H9 (cell line): Measurements from ENCODE around the gene EVPL. TPM values are rescaled to one million over a fixed set of nuclear protein-coding genes. Genes with fewer than 3 reads are reported as not detected.

Experiments
- DNase-seq: peaks from one replicate; pipeline ENCODE4 v3.0.0-alpha.2; 2017
- H2AFZ ChIP-seq: one replicate; pipeline ENCODE4 v1.6.1; 2013; ENCODE audit warnings: mild to moderate bottlenecking, low read length, control low read depth, moderate library complexity
- H2AK5ac ChIP-seq: 2 replicates; pipeline ENCODE4 v1.6.1; 2013; ENCODE audit warnings: low read length, control low read depth, mixed read lengths; ENCODE audit not compliant: insufficient read length
- H2BK120ac ChIP-seq: one replicate; pipeline ENCODE4 v1.6.1; 2013; ENCODE audit warnings: low read depth, mild to moderate bottlenecking, low read length, control low read depth, inconsistent platforms; ENCODE audit not compliant: poor library complexity, severe bottlenecking
- H2BK12ac ChIP-seq: 2 replicates; pipeline ENCODE4 v1.6.1; 2013; ENCODE audit warnings: low read length, control low read depth, mixed read lengths, low read depth; ENCODE audit not compliant: insufficient read length
- H2BK15ac ChIP-seq: 2 replicates; pipeline ENCODE4 v1.6.1; 2013; ENCODE audit warnings: low read depth, low read length, control low read depth
- H2BK20ac ChIP-seq: one replicate; pipeline ENCODE4 v1.6.1; 2013; ENCODE audit warnings: low read depth, mild to moderate bottlenecking, low read length, control low read depth, inconsistent platforms; ENCODE audit not compliant: poor library complexity, severe bottlenecking
- H2BK5ac ChIP-seq: 2 replicates; pipeline ENCODE4 v1.6.1; 2013; ENCODE audit warnings: low read length, control low read depth, mixed read lengths; ENCODE audit not compliant: insufficient read length
- H3K14ac ChIP-seq: 2 replicates; pipeline ENCODE4 v1.6.1; 2013; ENCODE audit warnings: low read length, control low read depth; ENCODE audit not compliant: insufficient read depth
- H3K18ac ChIP-seq: 2 replicates; pipeline ENCODE4 v1.6.1; 2013; ENCODE audit warnings: low read depth, mild to moderate bottlenecking, mixed read lengths, low read length, control low read depth; ENCODE audit not compliant: insufficient read length
- H3K23ac ChIP-seq: 2 replicates; pipeline ENCODE4 v1.6.1; 2013; ENCODE audit warnings: low read length, control low read depth, mixed read lengths, low read depth; ENCODE audit not compliant: insufficient read length
- H3K23me2 ChIP-seq: 2 replicates; pipeline ENCODE4 v1.6.1; 2013; ENCODE audit warnings: low read depth, mild to moderate bottlenecking, mixed read lengths, low read length, control low read depth; ENCODE audit not compliant: insufficient read length, poor library complexity, severe bottlenecking
- H3K27ac ChIP-seq: 2 replicates; pipeline ENCODE4 v1.5.1; 2013; ENCODE audit warnings: low read length, control low read depth, mixed read lengths, low read depth; ENCODE audit not compliant: insufficient read length
- H3K27me3 ChIP-seq: 2 replicates; pipeline ENCODE4 v1.6.1; 2013; ENCODE audit warnings: low read length, control low read depth, inconsistent platforms; ENCODE audit not compliant: insufficient read depth
- H3K4ac ChIP-seq: 2 replicates; pipeline ENCODE4 v1.6.1; 2013; ENCODE audit warnings: low read depth, mild to moderate bottlenecking, control low read depth, inconsistent platforms, low read length, moderate library complexity
- H3K4me1 ChIP-seq: 2 replicates; pipeline ENCODE4 v1.6.1; 2013; ENCODE audit warnings: low read length, control low read depth, inconsistent platforms; ENCODE audit not compliant: insufficient read depth
- H3K4me2 ChIP-seq: 2 replicates; pipeline ENCODE4 v1.6.1; 2013; ENCODE audit warnings: low read length, control low read depth, mixed read lengths; ENCODE audit not compliant: insufficient read length, insufficient read depth
- H3K56ac ChIP-seq: 2 replicates; pipeline ENCODE4 v1.6.1; 2013; ENCODE audit warnings: low read depth, mild to moderate bottlenecking, mixed read lengths, low read length, control low read depth; ENCODE audit not compliant: insufficient read length
- H3K79me1 ChIP-seq: 2 replicates; pipeline ENCODE4 v1.6.1; 2013; ENCODE audit warnings: low read depth, mild to moderate bottlenecking, moderate library complexity, low read length, control low read depth, inconsistent platforms; ENCODE audit not compliant: insufficient read depth, poor library complexity, severe bottlenecking
- H3K79me2 ChIP-seq: 2 replicates; pipeline ENCODE4 v1.6.1; 2013; ENCODE audit warnings: low read length, control low read depth, inconsistent platforms; ENCODE audit not compliant: insufficient read depth
- H3K9ac ChIP-seq: 2 replicates; pipeline ENCODE4 v1.6.1; 2013; ENCODE audit warnings: low read length, control low read depth, mixed read lengths; ENCODE audit not compliant: insufficient read length; ENCODE audit errors: extremely low read depth
- H3K9me3 ChIP-seq: one replicate; pipeline ENCODE4 v1.6.1; 2013; ENCODE audit warnings: low read depth, low read length, inconsistent platforms; ENCODE audit not compliant: control insufficient read depth
- H3T11ph ChIP-seq: one replicate; pipeline ENCODE4 v1.6.1; 2013; ENCODE audit warnings: mild to moderate bottlenecking, low read length, control low read depth, inconsistent platforms
- H4K20me1 ChIP-seq: one replicate; pipeline ENCODE4 v1.6.1; 2013; ENCODE audit not compliant: control insufficient read depth, insufficient read length, insufficient read depth
- H4K5ac ChIP-seq: 2 replicates; pipeline ENCODE4 v1.6.1; 2013; ENCODE audit warnings: low read depth, mild to moderate bottlenecking, mixed read lengths, low read length, control low read depth; ENCODE audit not compliant: insufficient read length
- H4K8ac ChIP-seq: replicated peaks from 2 replicates; pipeline ENCODE4 v1.6.1; 2013; ENCODE audit warnings: low read length, control low read depth, mixed read lengths, low read depth; ENCODE audit not compliant: insufficient read length
- H4K91ac ChIP-seq: 2 replicates; pipeline ENCODE4 v1.6.1; 2013; ENCODE audit warnings: low read depth, mild to moderate bottlenecking, moderate library complexity, mixed read lengths, low read length, control low read depth; ENCODE audit not compliant: insufficient read length
- H3K27ac Mint-ChIP-seq, 3 experiments: 2 replicates in 2 of 3; 3 replicates in 1 of 3; pipeline ENCODE4 v1.8.0; 2020 to 2021; ENCODE audit warnings: mixed read lengths in 3 of 3, mild to moderate bottlenecking in 1 of 3, moderate library complexity in 1 of 3
- H3K27me3 Mint-ChIP-seq: 2 replicates; pipeline ENCODE4 v1.8.0; 2021; ENCODE audit warnings: low read depth, mild to moderate bottlenecking, moderate library complexity, mixed read lengths
- H3K36me3 Mint-ChIP-seq, 3 experiments: 2 replicates in 2 of 3; 3 replicates in 1 of 3; pipeline ENCODE4 v1.8.0; 2020 to 2021; ENCODE audit warnings: low read depth in 3 of 3, mixed read lengths in 3 of 3; ENCODE audit not compliant: insufficient read depth in 1 of 3
- H3K4me1 Mint-ChIP-seq, 2 experiments: 2 replicates each; pipeline ENCODE4 v1.8.0; 2020; ENCODE audit warnings: mixed read lengths in 2 of 2
- H3K4me3 Mint-ChIP-seq, 2 experiments: 2 replicates in 1 of 2; 3 replicates in 1 of 2; pipeline ENCODE4 v1.8.0; 2020 to 2021; ENCODE audit warnings: mild to moderate bottlenecking in 2 of 2, mixed read lengths in 2 of 2, moderate library complexity in 1 of 2
- H3K9me3 Mint-ChIP-seq, 2 experiments: 2 replicates in 1 of 2; 3 replicates in 1 of 2; pipeline ENCODE4 v1.8.0; 2020; ENCODE audit warnings: mild to moderate bottlenecking in 2 of 2, mixed read lengths in 2 of 2, moderate library complexity in 1 of 2
- CTCF ChIP-seq: fragments of 200-600 bp; sonication (generic); conservative IDR thresholded peaks from 3 replicates; pipeline ENCODE4 v1.8.0; 2021; ENCODE audit warnings: antibody characterized with exemption, mild to moderate bottlenecking
- WGBS: extraction: QIAGEN DNeasy Blood & Tissue Kit; methylation state at CpG from one replicate; pipeline ENCODE4 v1.1.7; 2013; ENCODE audit warnings: missing lambda C conversion rate, low lambda C conversion rate, mixed read lengths; ENCODE audit not compliant: insufficient read length; ENCODE audit errors: extremely low coverage; 5-methylcytosine and 5-hydroxymethylcytosine counted together
- total RNA-seq: library from RNA; stranded (reverse); gene quantifications from 2 replicates; pipeline ENCODE4 v1.2.1, GENCODE V29; 2021

Gene EVPL
- total RNA-seq, 1 experiment from 2014 or later: 0.48 TPM

GRCh38 chr17:75994802-75995370, 32.2 kb downstream of the EVPL start:
- H3K9me3 ChIP-seq: no peaks in the 10 kb centered on the region
- H2AFZ ChIP-seq: no peak overlapping the region
- H3K18ac ChIP-seq: no peak overlapping the region
- H3K4me2 ChIP-seq: no peak overlapping the region
- H4K5ac ChIP-seq: no peak overlapping the region
- no peaks in the 10 kb centered on the region for H3K79me2 ChIP-seq
- H3K27me3 Mint-ChIP-seq: no peaks in the 10 kb centered on the region
- no peaks in the 10 kb centered on the region for H3K4me1 ChIP-seq
- H3K9me3 Mint-ChIP-seq: no peaks in the 10 kb centered on the region
- H3K56ac ChIP-seq: no peak overlapping the region
- H3K27me3 ChIP-seq: no peaks in the 10 kb centered on the region
- H3K36me3 Mint-ChIP-seq: peaks cover 14 to 40% (median 28%) of the 10 kb centered on the region in 3 experiments; a peak in 6 of 7 replicates
- WGBS: no CpG with 5 or more reads among the region's 5 CpGs
- no peak overlapping the region for H3K14ac ChIP-seq
- no peak overlapping the region for H2BK12ac ChIP-seq
- no peak overlapping the region for H3T11ph ChIP-seq
- H2BK20ac ChIP-seq: no peak overlapping the region
- H3K27ac ChIP-seq: no peak overlapping the region
- H4K20me1 ChIP-seq: no peaks in the 10 kb centered on the region
- TF ChIP-seq CTCF: no peak
- H3K4me1 Mint-ChIP-seq: peaks cover 8 to 9% of the 10 kb centered on the region in 2 experiments; a peak in 3 of 4 replicates
- no peak overlapping the region for H3K4ac ChIP-seq
- H3K23ac ChIP-seq: no peak overlapping the region
- peak overlapping the region in 1 of 3 experiments; percentile 44; a peak in 1 of 7 replicates for H3K27ac Mint-ChIP-seq
- H3K9ac ChIP-seq: no peak overlapping the region
- H4K8ac ChIP-seq: no peak overlapping the region
- no peaks in the 10 kb centered on the region for H3K79me1 ChIP-seq
- DNase-seq: no peak
- no peak overlapping the region for H4K91ac ChIP-seq
- no peak overlapping the region for H2BK120ac ChIP-seq
- no peak overlapping the region for H2AK5ac ChIP-seq
- H3K23me2 ChIP-seq: no peaks in the 10 kb centered on the region
- no peak overlapping the region; a peak in 1 of 5 replicates for H3K4me3 Mint-ChIP-seq
- H2BK15ac ChIP-seq: no peak overlapping the region
- H2BK5ac ChIP-seq: no peak overlapping the region
